ENCODE measurements around the gene BCAS3.

DNA sequence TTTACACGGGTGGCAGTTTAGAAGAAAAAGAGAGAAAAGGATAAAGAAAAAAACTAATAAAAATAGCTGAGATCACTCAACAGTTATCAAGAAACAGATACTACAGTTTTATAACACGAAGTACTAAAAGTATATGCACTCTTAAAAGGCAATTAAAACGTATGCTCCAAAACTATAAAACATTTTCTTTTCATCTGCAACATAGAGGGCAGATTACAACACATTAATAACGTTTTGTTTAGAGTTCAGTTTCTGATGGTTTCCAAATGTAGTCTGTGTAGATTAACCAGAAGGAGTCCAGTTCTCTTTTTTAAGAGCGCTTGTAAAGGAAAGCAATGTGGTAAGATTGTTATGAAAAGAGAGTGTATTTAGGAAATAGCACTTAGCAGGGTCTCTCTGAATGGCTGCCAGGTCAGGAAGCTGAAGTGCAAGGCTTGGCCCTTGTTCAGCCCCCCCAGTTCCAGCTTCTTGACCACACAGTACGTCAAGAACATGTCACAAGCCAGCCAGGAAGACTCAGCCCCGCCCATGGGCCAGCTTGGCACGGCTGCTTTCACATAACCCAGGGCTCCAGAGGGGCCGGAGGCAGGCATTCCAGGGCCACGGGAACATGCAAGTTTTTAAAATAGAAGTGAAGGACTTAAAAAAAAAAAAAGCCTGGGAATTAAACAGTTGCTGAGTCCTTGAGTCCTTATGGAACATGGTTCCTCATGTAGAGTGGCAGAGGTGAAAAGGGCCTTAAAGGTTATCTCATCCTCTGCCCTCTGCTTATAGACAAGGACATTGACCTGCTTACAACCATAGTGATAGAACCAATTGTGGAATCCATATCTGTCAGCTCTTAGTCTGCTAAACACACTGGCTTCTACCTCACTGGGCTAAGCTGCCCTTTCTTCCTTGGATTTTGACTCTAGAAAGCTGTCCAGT lies 574.6 kb downstream of the BCAS3 start:
- TF ChIP-seq CTCF (IDR thresholded peaks at IDR 0.05) (no peak), EZH2 (IDR thresholded peaks at IDR 0.05; ENCODE audit: borderline replicate concordance, insufficient read depth, low read depth, low read length, poor library complexity, severe bottlenecking) (no peak)
